Skeletal muscle tissue (tissue), 4 donors: ENCODE results near the gene GPR141. TPM values are rescaled to one million over a fixed set of nuclear protein-coding genes. Genes with fewer than 3 reads are reported as not detected.

Source experiments
- H3K27ac ChIP-seq: one replicate; pipeline ENCODE4 v1.7.0; 2013; ENCODE audit warnings: mild to moderate bottlenecking, low read depth, low read length, inconsistent platforms
- H3K27me3 ChIP-seq, 3 donors: one replicate each; pipeline ENCODE4 v1.7.0; 2013; ENCODE audit warnings: low read length in 3 of 3; ENCODE audit not compliant: control insufficient read depth in 3 of 3, insufficient read depth in 3 of 3
- H3K36me3 ChIP-seq, 3 donors: one replicate each; pipeline ENCODE4 v1.7.0; 2013; ENCODE audit warnings: low read length in 3 of 3; ENCODE audit not compliant: control insufficient read depth in 3 of 3, insufficient read depth in 3 of 3
- H3K4me1 ChIP-seq, 3 donors: one replicate each; pipeline ENCODE4 v1.7.0; 2013; ENCODE audit warnings: low read length in 3 of 3, mild to moderate bottlenecking in 3 of 3; ENCODE audit not compliant: control insufficient read depth in 3 of 3, insufficient read depth in 3 of 3
- H3K4me3 ChIP-seq, 3 donors: one replicate each; pipeline ENCODE4 v1.7.0; 2013; ENCODE audit warnings: low read length in 3 of 3
- H3K9ac ChIP-seq, 3 donors: one replicate each; pipeline ENCODE4 v1.7.0; 2013; ENCODE audit warnings: low read length in 3 of 3, mild to moderate bottlenecking in 3 of 3, moderate library complexity in 2 of 3, low read depth in 1 of 3
- H3K9me3 ChIP-seq, 3 donors: one replicate each; pipeline ENCODE4 v1.7.0; 2013; ENCODE audit warnings: low read length in 3 of 3; ENCODE audit not compliant: control insufficient read depth in 3 of 3
- total RNA-seq: library from RNA; depleted of rRNA; stranded (reverse); fragments of >200 nt; gene quantifications from one replicate; pipeline ENCODE4 v1.2.3, GENCODE V29; 2014
- donor health status: Osteomylitis.

The GPR141 gene
- total RNA-seq, 1 donor from 2014 or later = 1.0 TPM

- Histone ChIP-seq H3K4me1 (peaks cover 0 to 2% (median 0%) of the 10 kb centered on the region in 3 donors), H3K4me3 (no peak overlapping the region), H3K36me3 (no peaks in the 10 kb centered on the region), H3K9ac (no peak overlapping the region), H3K27ac (no peak overlapping the region), H3K9me3 (no peaks in the 10 kb centered on the region), H3K27me3 (no peaks in the 10 kb centered on the region)
Observed at GRCh38 chr7:37729181-37729580, 45.6 kb downstream of the GPR141 start.

- no peaks in the 10 kb centered on the region for H3K36me3 ChIP-seq
- no peak overlapping the region for H3K4me3 ChIP-seq
- H3K9me3 ChIP-seq = no peaks in the 10 kb centered on the region
- peaks cover 0 to 2% (median 0%) of the 10 kb centered on the region in 3 donors for H3K4me1 ChIP-seq
- H3K9ac ChIP-seq = no peak overlapping the region
- no peaks in the 10 kb centered on the region for H3K27me3 ChIP-seq
- no peak overlapping the region for H3K27ac ChIP-seq
Observed at GRCh38 chr7:37730501-37730900, 46.9 kb downstream of the GPR141 start.

GRCh38 chr7:37732253-37732652, 48.7 kb downstream of the GPR141 start:
- no peak overlapping the region for H3K4me3 ChIP-seq
- H3K9ac ChIP-seq = no peak overlapping the region
- no peak overlapping the region for H3K27ac ChIP-seq
- no peaks in the 10 kb centered on the region for H3K9me3 ChIP-seq
- no peaks in the 10 kb centered on the region for H3K27me3 ChIP-seq
- H3K36me3 ChIP-seq = no peaks in the 10 kb centered on the region
- H3K4me1 ChIP-seq = peaks cover 0 to 2% (median 0%) of the 10 kb centered on the region in 3 donors

GRCh38 chr7:37732888-37733287, 49.3 kb downstream of the GPR141 start:
- Histone ChIP-seq H3K27me3 (no peaks in the 10 kb centered on the region), H3K27ac (no peak overlapping the region)

GRCh38 chr7:37735196-37735595, 51.6 kb downstream of the GPR141 start:
- H3K9me3 ChIP-seq = no peaks in the 10 kb centered on the region
- no peaks in the 10 kb centered on the region for H3K27me3 ChIP-seq
- H3K36me3 ChIP-seq = no peaks in the 10 kb centered on the region
- H3K4me1 ChIP-seq = no peaks in the 10 kb centered on the region
- no peak overlapping the region for H3K9ac ChIP-seq
- no peak overlapping the region for H3K27ac ChIP-seq
- H3K4me3 ChIP-seq = no peak overlapping the region

More at GRCh38 chr7:37732888-37733287, 49.3 kb downstream of the GPR141 start:
- Histone ChIP-seq H3K4me1 (peaks cover 0 to 2% (median 0%) of the 10 kb centered on the region in 3 donors), H3K4me3 (no peak overlapping the region), H3K36me3 (no peaks in the 10 kb centered on the region), H3K9ac (no peak overlapping the region), H3K9me3 (no peaks in the 10 kb centered on the region)

GRCh38 chr7:37738321-37738720, 54.8 kb downstream of the GPR141 start:
- H3K27ac ChIP-seq = no peak overlapping the region

GRCh38 chr7:37740398-37740797, 56.8 kb downstream of the GPR141 start:
- H3K27ac ChIP-seq = no peak overlapping the region
- no peaks in the 10 kb centered on the region for H3K27me3 ChIP-seq
- no peaks in the 10 kb centered on the region for H3K36me3 ChIP-seq
- no peaks in the 10 kb centered on the region for H3K4me1 ChIP-seq
- H3K9ac ChIP-seq = no peak overlapping the region
- no peak overlapping the region for H3K4me3 ChIP-seq
- no peaks in the 10 kb centered on the region for H3K9me3 ChIP-seq

More at GRCh38 chr7:37738321-37738720, 54.8 kb downstream of the GPR141 start:
- Histone ChIP-seq H3K27me3 (no peaks in the 10 kb centered on the region), H3K36me3 (no peaks in the 10 kb centered on the region), H3K9me3 (no peaks in the 10 kb centered on the region), H3K9ac (no peak overlapping the region), H3K4me3 (no peak overlapping the region), H3K4me1 (no peaks in the 10 kb centered on the region)

GRCh38 chr7:37741776-37742175, 58.2 kb downstream of the GPR141 start:
- H3K4me1 ChIP-seq = no peaks in the 10 kb centered on the region
- H3K27me3 ChIP-seq = no peaks in the 10 kb centered on the region
- no peak overlapping the region for H3K27ac ChIP-seq
- no peaks in the 10 kb centered on the region for H3K9me3 ChIP-seq
- no peak overlapping the region for H3K4me3 ChIP-seq
- no peak overlapping the region for H3K9ac ChIP-seq
- H3K36me3 ChIP-seq = no peaks in the 10 kb centered on the region

- no peak overlapping the region for H3K27ac ChIP-seq
- no peaks in the 10 kb centered on the region for H3K27me3 ChIP-seq
- no peak overlapping the region for H3K9ac ChIP-seq
Observed at GRCh38 chr7:37751096-37751495, 67.5 kb downstream of the GPR141 start.

GRCh38 chr7:37753398-37754050, 70.0 kb downstream of the GPR141 start:
- Histone ChIP-seq H3K9ac (no peak overlapping the region), H3K4me3 (no peak overlapping the region), H3K27ac (no peak overlapping the region), H3K36me3 (no peaks in the 10 kb centered on the region), H3K9me3 (no peaks in the 10 kb centered on the region), H3K27me3 (no peaks in the 10 kb centered on the region), H3K4me1 (no peaks in the 10 kb centered on the region)

More at GRCh38 chr7:37751096-37751495, 67.5 kb downstream of the GPR141 start:
- Histone ChIP-seq H3K4me1 (no peaks in the 10 kb centered on the region), H3K36me3 (no peaks in the 10 kb centered on the region), H3K9me3 (no peaks in the 10 kb centered on the region), H3K4me3 (no peak overlapping the region)
